Measurements from ENCODE around the gene MCOLN2. TPM values are rescaled to one million over a fixed set of nuclear protein-coding genes. Genes with fewer than 3 reads are reported as not detected.

The MCOLN2 gene
- total and polyA plus RNA-seq, 2 of the 13 experiments (the other 11 are each of a cell fraction or from before 2014, with no cell fraction given), result not detected

DNA sequence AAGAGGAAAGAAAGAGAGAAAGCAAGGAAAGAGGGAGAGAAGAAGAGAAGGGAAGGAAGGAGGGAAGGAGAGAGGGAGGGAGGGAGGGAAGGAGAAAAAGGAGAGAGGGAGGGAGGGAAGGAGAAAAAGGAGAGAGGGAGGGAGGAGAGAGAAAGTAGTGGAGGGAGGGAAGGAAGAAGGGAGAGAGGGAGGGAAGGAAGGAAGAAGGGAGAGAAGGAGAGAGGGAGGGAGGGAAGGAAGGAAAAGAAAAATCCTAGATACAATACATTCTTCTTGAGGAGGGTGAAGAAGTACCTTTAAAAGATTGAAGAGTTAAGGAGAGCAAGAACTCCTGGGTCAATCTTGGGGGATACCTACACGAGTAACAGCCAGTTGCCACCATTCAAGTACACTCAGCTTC is 29.2 kb downstream of the MCOLN2 start (continued):
- TF ChIP-seq TCF12 (IDR thresholded peaks at IDR 0.05), result no peak
- TF ChIP-seq TCF12 (CRISPR knock-in tag; IDR thresholded peaks at IDR 0.05), result no peak
- TF ChIP-seq, protein P1, sequence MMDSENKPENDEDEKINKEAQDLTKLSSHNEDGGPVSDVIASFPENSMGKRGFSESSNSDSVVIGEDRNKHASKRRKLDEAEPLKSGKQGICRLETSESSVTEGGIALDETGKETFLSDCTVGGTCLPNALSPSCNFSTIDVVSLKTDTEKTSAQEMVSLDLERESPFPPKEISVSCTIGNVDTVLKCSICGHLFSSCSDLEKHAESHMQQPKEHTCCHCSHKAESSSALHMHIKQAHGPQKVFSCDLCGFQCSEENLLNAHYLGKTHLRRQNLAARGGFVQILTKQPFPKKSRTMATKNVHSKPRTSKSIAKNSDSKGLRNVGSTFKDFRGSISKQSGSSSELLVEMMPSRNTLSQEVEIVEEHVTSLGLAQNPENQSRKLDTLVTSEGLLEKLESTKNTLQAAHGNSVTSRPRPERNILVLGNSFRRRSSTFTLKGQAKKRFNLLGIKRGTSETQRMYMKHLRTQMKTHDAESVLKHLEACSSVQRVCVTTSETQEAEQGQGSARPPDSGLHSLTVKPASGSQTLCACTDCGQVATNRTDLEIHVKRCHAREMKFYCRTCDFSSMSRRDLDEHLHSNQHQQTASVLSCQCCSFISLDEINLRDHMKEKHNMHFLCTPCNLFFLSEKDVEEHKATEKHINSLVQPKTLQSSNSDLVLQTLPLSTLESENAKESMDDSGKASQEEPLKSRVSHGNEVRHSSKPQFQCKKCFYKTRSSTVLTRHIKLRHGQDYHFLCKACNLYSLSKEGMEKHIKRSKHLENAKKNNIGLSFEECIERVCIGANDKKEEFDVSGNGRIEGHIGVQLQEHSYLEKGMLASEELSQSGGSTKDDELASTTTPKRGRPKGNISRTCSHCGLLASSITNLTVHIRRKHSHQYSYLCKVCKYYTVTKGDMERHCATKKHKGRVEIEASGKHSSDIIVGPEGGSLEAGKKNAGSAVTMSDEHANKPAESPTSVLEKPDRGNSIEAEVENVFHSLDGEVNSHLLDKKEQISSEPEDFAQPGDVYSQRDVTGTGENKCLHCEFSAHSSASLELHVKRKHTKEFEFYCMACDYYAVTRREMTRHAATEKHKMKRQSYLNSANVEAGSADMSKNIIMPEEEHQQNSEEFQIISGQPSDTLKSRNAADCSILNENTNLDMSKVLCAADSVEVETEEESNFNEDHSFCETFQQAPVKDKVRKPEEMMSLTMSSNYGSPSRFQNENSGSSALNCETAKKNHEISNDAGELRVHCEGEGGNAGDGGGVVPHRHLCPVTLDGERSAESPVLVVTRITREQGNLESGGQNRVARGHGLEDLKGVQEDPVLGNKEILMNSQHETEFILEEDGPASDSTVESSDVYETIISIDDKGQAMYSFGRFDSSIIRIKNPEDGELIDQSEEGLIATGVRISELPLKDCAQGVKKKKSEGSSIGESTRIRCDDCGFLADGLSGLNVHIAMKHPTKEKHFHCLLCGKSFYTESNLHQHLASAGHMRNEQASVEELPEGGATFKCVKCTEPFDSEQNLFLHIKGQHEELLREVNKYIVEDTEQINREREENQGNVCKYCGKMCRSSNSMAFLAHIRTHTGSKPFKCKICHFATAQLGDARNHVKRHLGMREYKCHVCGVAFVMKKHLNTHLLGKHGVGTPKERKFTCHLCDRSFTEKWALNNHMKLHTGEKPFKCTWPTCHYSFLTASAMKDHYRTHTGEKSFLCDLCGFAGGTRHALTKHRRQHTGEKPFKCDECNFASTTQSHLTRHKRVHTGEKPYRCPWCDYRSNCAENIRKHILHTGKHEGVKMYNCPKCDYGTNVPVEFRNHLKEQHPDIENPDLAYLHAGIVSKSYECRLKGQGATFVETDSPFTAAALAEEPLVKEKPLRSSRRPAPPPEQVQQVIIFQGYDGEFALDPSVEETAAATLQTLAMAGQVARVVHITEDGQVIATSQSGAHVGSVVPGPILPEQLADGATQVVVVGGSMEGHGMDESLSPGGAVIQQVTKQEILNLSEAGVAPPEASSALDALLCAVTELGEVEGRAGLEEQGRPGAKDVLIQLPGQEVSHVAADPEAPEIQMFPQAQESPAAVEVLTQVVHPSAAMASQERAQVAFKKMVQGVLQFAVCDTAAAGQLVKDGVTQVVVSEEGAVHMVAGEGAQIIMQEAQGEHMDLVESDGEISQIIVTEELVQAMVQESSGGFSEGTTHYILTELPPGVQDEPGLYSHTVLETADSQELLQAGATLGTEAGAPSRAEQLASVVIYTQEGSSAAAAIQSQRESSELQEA (CRISPR knock-in tag; IDR thresholded peaks at IDR 0.05; ENCODE audit: not compliant biosample characterization), result no peak
- TF ChIP-seq HNF4G (IDR thresholded peaks at IDR 0.05; ENCODE audit: borderline replicate concordance, low read depth, low read length), result no peak
- no peak for TF ChIP-seq HNF4G (CRISPR knock-in tag; IDR thresholded peaks at IDR 0.05; ENCODE audit: borderline replicate concordance, low read depth)
- no peak for TF ChIP-seq SUZ12 (IDR thresholded peaks at IDR 0.05; ENCODE audit: low read depth, low read length)
- TF ChIP-seq, protein P2, sequence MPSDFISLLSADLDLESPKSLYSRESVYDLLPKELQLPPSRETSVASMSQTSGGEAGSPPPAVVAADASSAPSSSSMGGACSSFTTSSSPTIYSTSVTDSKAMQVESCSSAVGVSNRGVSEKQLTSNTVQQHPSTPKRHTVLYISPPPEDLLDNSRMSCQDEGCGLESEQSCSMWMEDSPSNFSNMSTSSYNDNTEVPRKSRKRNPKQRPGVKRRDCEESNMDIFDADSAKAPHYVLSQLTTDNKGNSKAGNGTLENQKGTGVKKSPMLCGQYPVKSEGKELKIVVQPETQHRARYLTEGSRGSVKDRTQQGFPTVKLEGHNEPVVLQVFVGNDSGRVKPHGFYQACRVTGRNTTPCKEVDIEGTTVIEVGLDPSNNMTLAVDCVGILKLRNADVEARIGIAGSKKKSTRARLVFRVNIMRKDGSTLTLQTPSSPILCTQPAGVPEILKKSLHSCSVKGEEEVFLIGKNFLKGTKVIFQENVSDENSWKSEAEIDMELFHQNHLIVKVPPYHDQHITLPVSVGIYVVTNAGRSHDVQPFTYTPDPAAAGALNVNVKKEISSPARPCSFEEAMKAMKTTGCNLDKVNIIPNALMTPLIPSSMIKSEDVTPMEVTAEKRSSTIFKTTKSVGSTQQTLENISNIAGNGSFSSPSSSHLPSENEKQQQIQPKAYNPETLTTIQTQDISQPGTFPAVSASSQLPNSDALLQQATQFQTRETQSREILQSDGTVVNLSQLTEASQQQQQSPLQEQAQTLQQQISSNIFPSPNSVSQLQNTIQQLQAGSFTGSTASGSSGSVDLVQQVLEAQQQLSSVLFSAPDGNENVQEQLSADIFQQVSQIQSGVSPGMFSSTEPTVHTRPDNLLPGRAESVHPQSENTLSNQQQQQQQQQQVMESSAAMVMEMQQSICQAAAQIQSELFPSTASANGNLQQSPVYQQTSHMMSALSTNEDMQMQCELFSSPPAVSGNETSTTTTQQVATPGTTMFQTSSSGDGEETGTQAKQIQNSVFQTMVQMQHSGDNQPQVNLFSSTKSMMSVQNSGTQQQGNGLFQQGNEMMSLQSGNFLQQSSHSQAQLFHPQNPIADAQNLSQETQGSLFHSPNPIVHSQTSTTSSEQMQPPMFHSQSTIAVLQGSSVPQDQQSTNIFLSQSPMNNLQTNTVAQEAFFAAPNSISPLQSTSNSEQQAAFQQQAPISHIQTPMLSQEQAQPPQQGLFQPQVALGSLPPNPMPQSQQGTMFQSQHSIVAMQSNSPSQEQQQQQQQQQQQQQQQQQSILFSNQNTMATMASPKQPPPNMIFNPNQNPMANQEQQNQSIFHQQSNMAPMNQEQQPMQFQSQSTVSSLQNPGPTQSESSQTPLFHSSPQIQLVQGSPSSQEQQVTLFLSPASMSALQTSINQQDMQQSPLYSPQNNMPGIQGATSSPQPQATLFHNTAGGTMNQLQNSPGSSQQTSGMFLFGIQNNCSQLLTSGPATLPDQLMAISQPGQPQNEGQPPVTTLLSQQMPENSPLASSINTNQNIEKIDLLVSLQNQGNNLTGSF (CRISPR knock-in tag; IDR thresholded peaks at IDR 0.05), result no peak
- TF ChIP-seq ZNF75D (CRISPR knock-in tag; IDR thresholded peaks at IDR 0.05; ENCODE audit: borderline replicate concordance), result no peak
- TF ChIP-seq NCOA1 (CRISPR knock-in tag; IDR thresholded peaks at IDR 0.05), result no peak
- no peak for TF ChIP-seq CBX5 (CRISPR knock-in tag; IDR thresholded peaks at IDR 0.05; ENCODE audit: borderline replicate concordance)

All from HepG2 (cell line).